Hematopoietic multipotent progenitor cell treated with erythropoietin and hydrocortisone succinate and interleukin-3 and kit ligand, for 6 days (in vitro differentiated cells): ENCODE results near the gene MGMT.

Experiments used
- DNase-seq: peaks from one replicate; pipeline ENCODE4 v3.0.0-alpha.2; 2015

The MGMT gene

GRCh38 chr10:129459762-129460539 is 7.1 kb upstream of the MGMT start:
- no peak for DNase-seq

- DNase-seq = no peak
Measured at GRCh38 chr10:129462257-129462795, 4.7 kb upstream of the MGMT start.

GRCh38 chr10:129464251-129464650 is 2.8 kb upstream of the MGMT start:
- DNase-seq = no peak

GRCh38 chr10:129465796-129466702 is 992 bp upstream of the MGMT start:
- DNase-seq = peak; percentile 3

GRCh38 chr10:129467359-129468064 is 471 bp downstream of the MGMT start:
- DNase-seq = peak; percentile 30

- no peak for DNase-seq
Measured at GRCh38 chr10:129468187-129468586, 1.1 kb downstream of the MGMT start.

- DNase-seq = no peak
Measured at GRCh38 chr10:129470103-129470851, 3.2 kb downstream of the MGMT start.

GRCh38 chr10:129471447-129472175 is 4.6 kb downstream of the MGMT start:
- DNase-seq = no peak

- DNase-seq = no peak
Measured at GRCh38 chr10:129472696-129473555, 5.9 kb downstream of the MGMT start.

GRCh38 chr10:129474642-129475041 is 7.6 kb downstream of the MGMT start:
- no peak for DNase-seq

- DNase-seq = no peak
Measured at GRCh38 chr10:129476431-129476830, 9.4 kb downstream of the MGMT start.

GRCh38 chr10:129477051-129477450 is 10.0 kb downstream of the MGMT start:
- DNase-seq = no peak

- DNase-seq = no peak
Measured at GRCh38 chr10:129481641-129482040, 14.6 kb downstream of the MGMT start.

- peak; percentile 34 for DNase-seq
Measured at GRCh38 chr10:129483430-129484010, 16.5 kb downstream of the MGMT start.

- DNase-seq = no peak
Measured at GRCh38 chr10:129486805-129487204, 19.8 kb downstream of the MGMT start.

- peak; percentile 40 for DNase-seq
Measured at GRCh38 chr10:129491123-129491734, 24.2 kb downstream of the MGMT start.

- no peak for DNase-seq
Measured at GRCh38 chr10:129494176-129494575, 27.1 kb downstream of the MGMT start.

- DNase-seq = no peak
Measured at GRCh38 chr10:129494740-129495139, 27.7 kb downstream of the MGMT start.

- no peak for DNase-seq
Measured at GRCh38 chr10:129495256-129495655, 28.2 kb downstream of the MGMT start.

GRCh38 chr10:129495698-129496097 is 28.7 kb downstream of the MGMT start:
- no peak for DNase-seq
